Dedifferentiated amniotic fluid mesenchymal stem cell (primary cell): ENCODE data around the gene PGF.
"Not testable (repeated sequence)": the region's sequence is repeated elsewhere in the genome, so short reads cannot be mapped to it uniquely, and the experiment has no call there.

Experiments used
- DNase-seq: peaks from one replicate; pipeline ENCODE4 v3.0.0-alpha.2; 2016; ENCODE audit errors: extremely low spot score

PGF gene

GRCh38 chr14:74955229-74956026 lies at the start of gene PGF:
PGF (minus strand) TSS chr14:74955597; CDS start chr14:74955242, 355 bp downstream.
- no peak for DNase-seq

DNA sequence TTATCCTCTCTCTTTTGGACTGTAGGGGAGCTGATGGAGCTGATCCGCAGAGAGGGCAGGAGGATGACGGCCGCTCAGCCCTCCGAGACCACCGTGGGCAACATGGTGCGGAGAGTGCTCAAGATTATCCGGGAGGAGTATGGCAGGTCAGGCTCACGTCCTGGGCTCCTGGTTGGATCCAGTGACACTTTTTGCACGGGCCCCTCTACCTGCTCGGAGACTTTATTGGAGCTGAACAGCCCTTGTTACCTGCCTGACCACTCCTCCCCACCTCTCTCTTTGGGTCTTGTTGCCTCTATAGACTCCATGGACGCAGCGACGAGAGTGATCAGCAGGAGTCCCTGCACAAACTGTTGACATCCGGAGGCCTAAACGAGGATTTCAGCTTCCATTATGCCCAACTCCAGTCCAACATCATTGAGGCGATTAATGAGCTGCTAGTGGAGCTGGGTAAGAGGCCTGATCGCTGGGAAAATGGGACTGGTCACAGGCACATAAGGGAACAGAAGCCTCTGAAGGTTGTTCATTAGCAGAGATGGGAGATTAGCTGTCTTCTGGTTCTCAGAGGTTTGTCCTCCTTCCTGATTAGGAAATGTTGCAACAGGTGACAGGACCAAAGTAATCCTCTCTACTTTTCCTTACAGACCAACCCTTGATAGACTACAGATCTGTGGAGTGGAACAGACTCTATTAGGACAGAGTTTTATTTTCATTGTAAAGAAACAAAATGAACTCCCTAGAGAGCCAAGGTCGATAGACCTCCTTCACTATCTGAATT lies 48.0 kb upstream of the PGF start:
- DNase-seq = no peak

DNA sequence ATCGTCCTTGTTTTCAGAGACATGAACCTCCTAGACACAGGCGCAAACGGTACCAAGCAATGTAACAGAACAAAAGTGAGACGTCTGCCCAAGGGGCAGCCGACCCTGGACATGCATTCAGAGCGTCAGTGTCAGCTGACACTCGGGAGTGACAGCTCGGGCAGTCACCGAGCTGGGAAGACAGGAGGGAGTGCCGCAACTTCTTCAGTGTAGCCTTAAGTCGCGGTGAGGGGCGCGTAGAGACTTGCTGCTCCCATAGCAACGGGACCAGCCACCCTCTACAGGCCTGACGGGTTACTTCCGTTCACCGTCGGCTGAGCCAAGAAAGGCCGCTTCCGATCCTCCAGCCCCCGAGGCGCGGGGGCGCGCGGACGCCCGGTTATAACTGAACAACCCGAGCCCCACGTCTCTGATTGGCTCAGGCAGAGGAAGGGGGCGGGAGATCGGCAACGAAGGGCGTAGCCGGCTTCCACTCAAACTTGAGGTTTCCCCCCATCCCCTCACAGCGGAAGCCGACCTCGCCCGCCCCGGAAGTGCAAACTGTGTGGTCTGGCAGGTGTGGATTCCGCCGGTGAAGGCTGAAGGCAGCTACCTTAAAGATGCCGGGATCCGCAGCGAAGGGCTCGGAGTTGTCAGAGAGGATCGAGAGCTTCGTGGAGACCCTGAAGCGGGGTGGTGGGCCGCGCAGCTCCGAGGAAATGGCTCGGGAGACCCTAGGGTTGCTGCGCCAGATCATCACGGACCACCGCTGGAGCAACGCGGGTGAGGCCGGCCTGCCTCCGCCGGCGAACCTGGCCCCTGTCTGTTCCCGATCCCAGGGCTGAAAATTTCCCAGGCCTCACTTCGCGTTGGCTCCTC lies 47.2 kb upstream of the PGF start, which contains the start of gene EIF2B2:
Gene EIF2B2 (plus strand): TSS at position 530 of the 858 bp plus-strand sequence. CDS start 70 bp downstream, at position 600.
- DNase-seq = peak; percentile 95

DNA sequence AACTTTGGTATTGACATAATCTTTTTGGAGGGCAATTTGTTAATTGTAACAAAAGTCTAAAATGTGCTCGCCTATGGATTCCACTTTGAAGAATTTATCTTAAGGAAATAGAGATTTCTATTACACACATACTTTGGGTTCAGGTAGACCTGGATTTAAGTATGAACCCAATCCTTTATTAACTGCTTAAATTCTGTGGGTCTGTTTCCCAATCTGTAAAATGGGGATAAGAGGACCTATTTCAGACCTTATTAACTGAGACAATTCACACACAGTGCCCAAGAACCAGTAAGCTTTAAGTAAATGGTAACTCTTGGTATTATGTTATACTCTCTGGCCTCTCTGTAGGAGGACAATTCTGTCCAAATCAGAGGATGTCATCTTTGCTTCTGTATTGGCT lies 46.5 kb upstream of the PGF start:
- no peak for DNase-seq

GRCh38 chr14:75001261-75001660 lies 45.9 kb upstream of the PGF start:
- DNase-seq = no peak

DNA sequence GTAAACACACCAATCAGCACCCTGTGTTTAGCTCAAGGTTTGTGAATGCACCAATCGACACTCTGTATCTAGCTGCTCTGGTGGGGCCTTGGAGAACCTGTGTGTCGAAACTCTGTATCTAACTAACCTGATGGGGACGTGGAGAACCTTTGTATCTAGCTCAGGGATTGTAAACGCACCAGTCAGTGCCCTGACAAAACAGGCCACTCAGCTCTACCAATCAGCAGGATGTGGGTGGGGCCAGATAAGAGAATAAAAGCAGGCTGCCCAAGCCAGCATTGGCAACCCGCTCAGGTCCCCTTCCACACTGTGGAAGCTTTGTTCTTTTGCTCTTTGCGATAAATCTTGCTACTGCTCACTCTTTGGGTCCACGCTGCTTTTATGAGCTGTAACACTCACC lies 40.4 kb upstream of the PGF start:
- not testable (repeated sequence) for DNase-seq

GRCh38 chr14:74994182-74994581 lies 38.8 kb upstream of the PGF start:
- DNase-seq = not testable (repeated sequence)

DNA sequence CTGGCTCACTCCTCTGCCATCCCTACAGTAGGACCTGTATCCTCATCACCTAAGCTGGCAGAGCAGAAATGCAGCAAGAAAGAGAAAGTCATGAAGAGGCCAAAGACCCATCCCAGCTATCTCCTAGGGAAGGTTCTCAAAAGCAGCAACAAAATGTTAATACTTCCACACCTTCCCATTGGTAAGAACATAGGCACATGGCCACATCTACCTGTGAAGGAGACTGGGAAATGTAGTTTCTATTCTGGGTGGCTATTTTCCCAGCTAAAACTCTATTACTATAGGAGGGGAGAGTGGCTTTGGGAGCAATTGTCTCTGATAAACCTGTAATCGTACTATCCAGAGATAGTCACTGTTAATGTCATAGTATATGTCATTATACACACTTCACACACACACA lies 33.6 kb upstream of the PGF start:
- no peak for DNase-seq

DNA sequence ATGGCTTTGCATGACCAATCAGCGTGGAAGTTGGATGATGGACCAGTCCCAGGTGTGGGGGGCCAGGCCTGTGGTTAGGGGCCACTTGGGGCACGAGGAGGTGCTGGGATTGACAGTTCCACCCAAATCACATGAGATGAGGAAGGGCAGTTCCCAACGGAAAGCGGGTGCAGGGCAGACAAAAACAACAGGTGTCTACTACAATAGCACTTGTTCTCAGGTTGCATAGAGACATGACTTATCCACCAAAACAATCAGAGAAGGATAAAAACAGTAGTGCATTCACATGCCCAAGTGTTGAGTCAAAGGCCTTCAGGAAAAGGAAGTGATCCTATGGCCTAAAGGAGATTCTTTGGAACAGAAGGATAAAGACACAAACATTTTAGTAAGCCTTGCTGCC lies 32.7 kb upstream of the PGF start:
- no peak for DNase-seq

- no peak for DNase-seq
Measured at GRCh38 chr14:74985806-74986205, 30.4 kb upstream of the PGF start.

- DNase-seq = no peak
Measured at GRCh38 chr14:74985028-74985310, 29.6 kb upstream of the PGF start.

DNA sequence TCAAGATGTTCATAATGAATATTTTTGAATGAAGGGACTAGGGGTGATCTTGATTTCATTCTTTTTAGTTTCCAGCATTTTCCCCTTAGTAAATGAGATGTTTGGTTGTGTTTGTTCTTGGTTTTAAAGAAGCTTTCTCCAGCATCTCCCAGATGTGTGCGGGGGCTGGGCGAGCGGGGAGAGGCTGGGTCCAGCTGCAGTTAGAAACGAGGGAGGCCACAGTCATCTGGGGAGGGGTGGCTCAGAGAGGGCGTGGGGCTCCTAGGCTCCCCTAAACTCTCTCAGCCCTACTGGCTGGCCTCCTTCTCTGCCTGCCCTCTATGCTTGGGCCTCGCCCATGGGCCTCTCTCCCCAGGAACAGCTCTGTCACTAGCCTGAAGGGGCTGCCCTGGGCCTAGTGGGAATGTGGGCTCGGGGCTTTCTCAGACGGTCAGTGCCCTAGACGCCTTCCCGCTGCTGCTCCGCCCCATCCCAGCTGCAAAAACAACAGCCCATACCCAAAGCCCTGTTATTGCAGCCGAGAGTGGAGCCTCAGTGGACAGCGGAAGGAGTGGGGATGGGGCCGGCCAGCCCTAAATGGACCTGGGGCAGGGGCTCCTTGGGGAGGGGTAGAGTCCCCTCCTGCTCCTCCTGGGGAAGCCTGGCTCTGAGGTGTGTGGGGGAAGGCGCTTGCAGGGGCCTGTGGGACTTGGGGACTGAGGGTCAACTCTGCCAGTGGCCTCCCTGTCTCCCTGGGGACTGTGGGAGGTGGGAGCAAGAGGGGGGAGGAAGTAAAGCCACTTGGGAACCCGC lies 29.0 kb upstream of the PGF start:
- DNase-seq = no peak

GRCh38 chr14:74983343-74983742 lies 27.9 kb upstream of the PGF start:
- no peak for DNase-seq

- no peak for DNase-seq
Measured at GRCh38 chr14:74982661-74983060, 27.3 kb upstream of the PGF start.

DNA sequence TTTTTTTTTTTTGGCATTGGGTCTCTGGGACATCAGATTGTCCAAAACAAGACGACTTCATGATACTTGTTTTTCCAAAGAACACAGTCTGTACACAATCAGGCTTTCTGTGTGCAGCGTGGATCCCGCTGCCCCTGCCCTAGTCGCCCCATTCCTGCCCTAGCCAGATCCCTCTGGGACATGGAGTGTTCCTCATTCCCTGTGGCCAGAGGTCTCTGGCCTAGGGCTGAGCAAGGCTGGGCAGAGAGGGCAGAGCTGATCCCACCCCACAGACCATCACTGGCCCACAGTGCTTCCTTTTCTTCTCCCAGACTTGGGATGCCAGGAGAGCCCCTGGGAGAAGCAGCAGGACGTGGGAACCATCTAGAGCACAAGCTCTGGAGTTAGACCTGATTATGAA lies 26.4 kb upstream of the PGF start:
- DNase-seq = no peak

GRCh38 chr14:74981462-74981782 lies 26.0 kb upstream of the PGF start:
- DNase-seq = no peak

- no peak for DNase-seq
Measured at GRCh38 chr14:74980731-74981461, 25.5 kb upstream of the PGF start.

GRCh38 chr14:74980398-74980730 lies 25.0 kb upstream of the PGF start:
- DNase-seq = no peak

DNA sequence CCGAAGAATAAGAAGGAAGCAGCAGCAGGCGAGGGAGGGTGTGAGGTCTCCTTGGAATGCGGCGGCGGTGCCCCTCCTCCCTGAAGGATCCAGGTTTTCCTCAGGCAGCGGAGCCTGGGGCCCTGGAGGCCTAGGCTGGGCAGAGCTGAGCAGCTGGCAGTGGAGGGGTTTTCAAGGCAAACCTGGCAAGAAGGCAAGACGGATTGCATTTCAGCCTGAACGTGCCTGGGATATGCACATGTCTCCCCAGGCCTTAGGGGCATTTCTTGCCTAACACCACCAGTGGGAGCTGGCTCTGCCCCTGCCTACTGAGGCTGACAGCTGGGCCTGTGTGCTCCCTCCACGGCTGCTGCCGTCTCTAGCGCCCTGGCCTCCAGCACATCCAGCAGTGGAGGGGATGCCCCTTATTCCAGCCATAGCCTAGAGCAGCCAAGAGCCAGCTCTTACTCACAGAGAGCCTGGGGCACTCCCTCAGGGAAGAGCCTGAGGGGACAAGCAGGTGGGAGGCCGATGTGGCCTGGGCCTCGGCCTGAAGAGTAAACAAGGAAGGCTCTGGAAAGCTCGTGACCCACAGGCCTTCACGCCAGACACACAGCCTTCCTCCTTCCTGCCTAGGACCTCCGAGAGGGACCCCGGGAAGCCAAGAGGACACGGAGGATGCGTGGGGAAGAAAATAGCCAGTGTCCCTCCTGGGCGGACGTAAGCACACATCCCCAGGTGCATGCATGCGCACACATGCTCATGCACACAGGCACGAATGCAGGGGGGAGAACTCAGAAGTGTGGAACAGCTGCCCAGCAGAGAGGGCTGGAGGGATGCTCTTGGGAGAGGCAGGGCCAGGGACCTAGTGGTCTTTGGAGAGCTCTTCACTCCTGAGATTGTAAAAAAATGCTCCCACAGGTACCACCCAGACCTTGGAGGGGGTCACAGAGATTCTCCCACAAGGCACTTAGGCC lies 24.3 kb upstream of the PGF start:
- peak; percentile 55 for DNase-seq

- DNase-seq = no peak
Measured at GRCh38 chr14:74979029-74979428, 23.6 kb upstream of the PGF start.
